SK-N-MC (cell line): ENCODE measurements around the gene RND3.

Experiments
- EZH2 ChIP-seq: fragments of 200-600 bp; sonication (generic); IDR thresholded peaks from one replicate; pipeline ENCODE4 v1.6.1; 2017; ENCODE audit warnings: antibody characterized with exemption
- POLR2AphosphoS5 ChIP-seq: IDR thresholded peaks from 2 replicates; pipeline ENCODE4 v1.6.1; 2012; ENCODE audit warnings: mild to moderate bottlenecking, low read depth, low read length, borderline replicate concordance

DNA sequence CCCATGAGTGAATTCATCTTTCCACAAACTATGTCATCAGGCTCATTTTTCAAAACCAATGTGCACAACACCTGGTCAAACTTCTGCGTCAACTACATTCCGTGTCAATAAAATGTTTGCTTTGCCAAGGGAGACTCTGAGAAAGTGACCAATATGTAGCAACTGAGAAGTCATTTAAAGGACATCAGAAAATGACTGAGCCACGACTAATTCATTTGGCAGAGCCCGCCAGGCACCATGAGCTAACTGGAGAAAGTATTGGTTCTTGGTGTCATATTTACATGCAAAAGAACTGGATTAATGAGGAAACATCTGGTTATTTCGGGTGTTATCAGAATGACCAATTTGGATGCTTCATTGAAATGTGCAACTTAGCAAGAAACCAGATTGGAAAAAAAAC, 7.2 kb downstream of the RND3 start:
- TF ChIP-seq EZH2 (no peak), POLR2AphosphoS5 (no peak)
